Ecto neural progenitor cell (in vitro differentiated cells): ENCODE measurements around the gene IRAK4.

ENCODE experiments used
- DNase-seq: peaks from one replicate; pipeline ENCODE4 v3.0.0-alpha.2; 2018; ENCODE audit warnings: low spot score

IRAK4 gene

DNA sequence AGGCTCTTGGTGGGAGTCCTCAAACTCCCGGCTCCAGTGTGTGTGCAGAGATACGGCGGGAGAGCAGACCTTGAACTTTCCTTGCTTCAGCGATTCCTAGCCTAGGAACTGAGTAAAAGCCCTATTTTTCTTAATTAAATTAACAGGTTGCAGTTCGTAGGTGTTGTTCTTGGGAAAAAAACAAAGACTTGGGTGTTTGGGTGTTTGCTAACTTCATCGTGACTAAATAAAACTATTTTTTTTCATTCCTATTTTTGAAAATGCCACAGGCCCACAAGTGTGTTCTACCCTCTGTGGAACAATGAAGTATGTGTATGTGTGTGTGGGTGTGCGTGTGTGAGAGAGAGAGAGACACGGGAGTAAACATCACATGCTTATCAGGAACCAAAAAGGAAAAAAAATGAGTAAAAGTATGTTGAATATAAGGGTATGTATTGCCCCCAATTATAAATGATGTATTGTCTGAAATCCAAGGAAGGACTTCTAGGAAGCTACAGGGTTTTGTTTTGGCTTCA lies 77.8 kb downstream of the IRAK4 start:
- DNase-seq: no peak
